ENCODE data around the gene TXNDC16. TPM values are rescaled to one million over a fixed set of nuclear protein-coding genes. Genes with fewer than 3 reads are reported as not detected.

The TXNDC16 gene
- total RNA-seq, 1 experiment from 2014 or later, result 13.2 TPM

DNA sequence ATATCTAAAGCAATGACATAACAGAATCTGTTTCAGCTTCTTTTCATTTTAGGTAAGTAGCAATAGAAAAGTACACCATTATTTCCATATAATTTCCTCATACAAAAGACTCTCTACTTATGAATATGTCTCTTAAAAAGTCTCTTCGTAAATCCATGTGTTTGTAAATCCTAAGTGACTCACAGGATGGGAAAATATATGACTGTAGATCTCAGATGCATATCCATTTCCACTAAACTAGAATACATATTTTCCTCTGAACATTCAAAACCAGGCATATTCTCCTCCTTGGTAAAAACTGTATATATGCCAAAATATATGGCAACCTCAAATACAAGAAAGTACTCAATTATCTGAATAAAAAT lies 93.6 kb downstream of the TXNDC16 start:
- no peak overlapping the region for H3K4me2 ChIP-seq (ENCODE audit: insufficient read depth, insufficient read length, low read length)
- H3K9ac ChIP-seq (ENCODE audit: extremely low read depth, insufficient read length, low read length), result no peak overlapping the region
- no peak for DNase-seq
- WGBS (ENCODE audit: extremely low coverage, insufficient read length, low lambda C conversion rate), result no CpG with 5 or more reads among the region's 1 CpG
- no peaks in the 10 kb centered on the region for H3K79me1 ChIP-seq (ENCODE audit: insufficient read depth, low read depth, low read length, poor library complexity, severe bottlenecking)
- no peak overlapping the region for H2AK5ac ChIP-seq (ENCODE audit: insufficient read length, low read length)
- no peak overlapping the region for H2BK5ac ChIP-seq (ENCODE audit: insufficient read length, low read length)
- no peaks in the 10 kb centered on the region for H3K79me2 ChIP-seq (ENCODE audit: insufficient read depth, low read length)
- H2BK120ac ChIP-seq (ENCODE audit: low read depth, low read length, poor library complexity, severe bottlenecking), result no peak overlapping the region
- no peaks in the 10 kb centered on the region for H3K27me3 ChIP-seq (ENCODE audit: insufficient read depth, low read length)
- no peak overlapping the region for H4K5ac ChIP-seq (ENCODE audit: insufficient read length, low read depth, low read length)
- H3K4ac ChIP-seq (ENCODE audit: low read depth, low read length), result no peak overlapping the region
- H3K18ac ChIP-seq (ENCODE audit: insufficient read length, low read depth, low read length), result no peak overlapping the region
- H4K8ac ChIP-seq (replicated peaks; ENCODE audit: insufficient read length, low read depth, low read length), result no peak overlapping the region
- no peaks in the 10 kb centered on the region for H3K27me3 Mint-ChIP-seq (ENCODE audit: low read depth)
- peaks cover 3 to 6% of the 10 kb centered on the region in 2 experiments; a peak in 3 of 4 replicates for H3K4me1 Mint-ChIP-seq
- H2AFZ ChIP-seq (ENCODE audit: low read length), result no peak overlapping the region
- no peak overlapping the region for H2BK12ac ChIP-seq (ENCODE audit: insufficient read length, low read depth, low read length)
- no peak overlapping the region for H3K27ac Mint-ChIP-seq
- H3K4me3 Mint-ChIP-seq, result no peak overlapping the region
- H4K91ac ChIP-seq (ENCODE audit: insufficient read length, low read depth, low read length), result no peak overlapping the region
- H3T11ph ChIP-seq (ENCODE audit: low read length), result no peak overlapping the region
- no peaks in the 10 kb centered on the region for H4K20me1 ChIP-seq (ENCODE audit: control insufficient read depth, insufficient read depth, insufficient read length)
- no peak overlapping the region for H3K14ac ChIP-seq (ENCODE audit: insufficient read depth, low read length)
- no peak overlapping the region for H3K23ac ChIP-seq (ENCODE audit: insufficient read length, low read depth, low read length)
- no peak overlapping the region for H2BK20ac ChIP-seq (ENCODE audit: low read depth, low read length, poor library complexity, severe bottlenecking)
- TF ChIP-seq, protein P1, sequence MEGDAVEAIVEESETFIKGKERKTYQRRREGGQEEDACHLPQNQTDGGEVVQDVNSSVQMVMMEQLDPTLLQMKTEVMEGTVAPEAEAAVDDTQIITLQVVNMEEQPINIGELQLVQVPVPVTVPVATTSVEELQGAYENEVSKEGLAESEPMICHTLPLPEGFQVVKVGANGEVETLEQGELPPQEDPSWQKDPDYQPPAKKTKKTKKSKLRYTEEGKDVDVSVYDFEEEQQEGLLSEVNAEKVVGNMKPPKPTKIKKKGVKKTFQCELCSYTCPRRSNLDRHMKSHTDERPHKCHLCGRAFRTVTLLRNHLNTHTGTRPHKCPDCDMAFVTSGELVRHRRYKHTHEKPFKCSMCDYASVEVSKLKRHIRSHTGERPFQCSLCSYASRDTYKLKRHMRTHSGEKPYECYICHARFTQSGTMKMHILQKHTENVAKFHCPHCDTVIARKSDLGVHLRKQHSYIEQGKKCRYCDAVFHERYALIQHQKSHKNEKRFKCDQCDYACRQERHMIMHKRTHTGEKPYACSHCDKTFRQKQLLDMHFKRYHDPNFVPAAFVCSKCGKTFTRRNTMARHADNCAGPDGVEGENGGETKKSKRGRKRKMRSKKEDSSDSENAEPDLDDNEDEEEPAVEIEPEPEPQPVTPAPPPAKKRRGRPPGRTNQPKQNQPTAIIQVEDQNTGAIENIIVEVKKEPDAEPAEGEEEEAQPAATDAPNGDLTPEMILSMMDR (conservative IDR thresholded peaks at IDR 0.05), result no peak
- no peaks in the 10 kb centered on the region for H3K4me1 ChIP-seq (ENCODE audit: insufficient read depth, low read length)
- H2BK15ac ChIP-seq (ENCODE audit: low read depth, low read length), result no peak overlapping the region
- H3K9me3 ChIP-seq (ENCODE audit: control insufficient read depth, low read depth, low read length), result no peaks in the 10 kb centered on the region
- peaks cover 0 to 6% of the 10 kb centered on the region in 2 experiments; a peak in 4 of 5 replicates for H3K9me3 Mint-ChIP-seq
- H3K36me3 Mint-ChIP-seq (ENCODE audit: insufficient read depth in 1 of 3, low read depth in 3 of 3), result peaks cover 7 to 15% (median 13%) of the 10 kb centered on the region in 3 experiments; a peak in 6 of 7 replicates
- H3K27ac ChIP-seq (ENCODE audit: insufficient read length, low read depth, low read length), result no peak overlapping the region
- no peak overlapping the region for H3K56ac ChIP-seq (ENCODE audit: insufficient read length, low read depth, low read length)
- H3K23me2 ChIP-seq (ENCODE audit: insufficient read length, low read depth, low read length, poor library complexity, severe bottlenecking), result no peaks in the 10 kb centered on the region

Measured in H9 (cell line).